GM18951 (cell line): ENCODE results near the gene STK32B.

Experiments
- POLR2A ChIP-seq: IDR thresholded peaks from 4 replicates; pipeline ENCODE4 v1.6.1; 2011; ENCODE audit warnings: mild to moderate bottlenecking; ENCODE audit not compliant: insufficient read length, insufficient read depth; ENCODE audit errors: extremely low read depth
- in situ Hi-C: fragments of 300-500 bp; cut with MboI; formaldehyde crosslinking; loops from one replicate; pipeline ENCODE4 v1.12.0; 2022; ENCODE audit warnings: low sequenced_read_pairs, mixed read lengths, inconsistent platforms; ENCODE audit not compliant: unreplicated experiment

STK32B gene

GRCh38 chr4:5378002-5378401, 326.7 kb downstream of the STK32B start:
- in situ Hi-C loops: no loop called here
- no peak for TF ChIP-seq POLR2A

- in situ Hi-C loops: no loop called here
- no peak for TF ChIP-seq POLR2A
These were observed 328.6 kb downstream of the STK32B start for GRCh38 chr4:5379895-5380294.

GRCh38 chr4:5381961-5382441, 330.7 kb downstream of the STK32B start:
- in situ Hi-C loops: no loop called here
- no peak for TF ChIP-seq POLR2A

GRCh38 chr4:5383191-5383980, 332.1 kb downstream of the STK32B start:
- in situ Hi-C loops: no loop called here
- no peak for TF ChIP-seq POLR2A

DNA sequence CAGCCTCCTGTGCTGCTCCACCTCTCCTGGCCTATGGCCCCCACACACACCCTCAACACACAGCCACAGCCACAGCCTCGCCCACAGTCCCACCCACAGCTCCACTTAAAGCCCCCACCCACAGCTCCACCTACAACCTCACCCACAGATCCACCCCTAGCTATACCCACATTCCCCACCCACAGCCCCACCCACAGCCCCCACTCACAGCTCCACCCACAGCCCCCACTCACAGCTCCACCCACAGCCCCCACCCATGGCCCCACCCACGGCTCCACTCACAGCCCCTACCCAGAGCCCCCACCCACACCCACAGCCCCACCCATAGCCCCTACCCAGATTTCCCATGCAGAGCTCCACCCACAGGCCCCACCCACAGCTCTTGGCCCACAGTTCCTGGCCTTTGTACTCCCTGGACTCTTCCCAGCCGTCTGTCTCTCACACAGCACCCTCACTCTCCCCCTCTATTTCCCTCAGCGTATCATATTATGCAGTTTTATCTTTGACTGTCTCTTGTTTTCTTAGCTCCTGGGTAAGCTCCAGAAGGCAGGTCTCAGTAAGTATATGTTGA, 334.5 kb downstream of the STK32B start:
- no peak for TF ChIP-seq POLR2A
- in situ Hi-C loops: no loop called here

DNA sequence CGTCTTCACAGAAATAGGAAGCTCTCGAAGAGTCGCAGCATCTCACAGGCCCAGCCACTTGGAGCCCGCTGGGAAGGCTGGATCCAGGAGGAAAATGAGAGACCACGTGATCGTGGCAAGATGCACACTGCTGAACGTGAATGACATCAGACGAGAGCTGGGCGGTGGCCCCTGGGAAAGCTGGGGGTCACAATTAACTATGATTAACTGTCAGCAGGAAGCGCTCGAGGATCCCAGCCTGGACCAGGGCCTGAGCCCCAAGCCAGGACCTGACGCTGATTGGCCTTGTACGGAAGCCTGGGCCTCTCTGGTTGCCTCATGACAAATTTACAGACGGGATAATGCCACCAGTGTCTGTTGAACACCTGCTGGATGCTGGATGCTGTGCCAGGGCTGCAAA, 335.6 kb downstream of the STK32B start:
- in situ Hi-C loops: no loop called here
- no peak for TF ChIP-seq POLR2A

DNA sequence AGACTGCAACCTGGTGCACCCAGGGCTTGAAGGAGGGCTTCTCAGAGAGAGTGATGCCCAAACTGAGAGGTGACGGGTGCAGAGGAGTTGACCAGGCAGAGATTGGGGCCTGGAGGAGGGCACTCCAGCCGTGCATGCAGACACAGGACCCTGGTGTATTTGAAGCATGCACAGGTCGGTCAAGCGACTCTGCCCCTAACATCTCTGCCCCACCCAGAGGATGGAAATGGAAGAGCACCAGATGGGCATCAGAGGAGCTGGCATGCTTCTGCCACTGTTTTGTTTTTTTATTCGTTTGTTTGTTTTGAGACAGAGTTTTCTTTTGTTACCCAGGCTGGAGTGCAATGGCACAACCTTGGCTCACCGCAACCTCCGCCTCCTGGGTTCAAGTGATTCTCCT, 336.2 kb downstream of the STK32B start:
- TF ChIP-seq POLR2A: no peak
- in situ Hi-C loops: no loop called here

GRCh38 chr4:5389756-5390310, 338.6 kb downstream of the STK32B start:
- in situ Hi-C loops: no loop called here
- no peak for TF ChIP-seq POLR2A

GRCh38 chr4:5391492-5391891, 340.2 kb downstream of the STK32B start:
- no peak for TF ChIP-seq POLR2A

GRCh38 chr4:5393911-5394513, 342.7 kb downstream of the STK32B start:
- in situ Hi-C loops: no loop called here

More at GRCh38 chr4:5391492-5391891, 340.2 kb downstream of the STK32B start:
- in situ Hi-C loops: no loop called here

GRCh38 chr4:5395781-5396180, 344.5 kb downstream of the STK32B start:
- in situ Hi-C loops: no loop called here
- no peak for TF ChIP-seq POLR2A

More at GRCh38 chr4:5393911-5394513, 342.7 kb downstream of the STK32B start:
- no peak for TF ChIP-seq POLR2A

GRCh38 chr4:5398056-5398455, 346.8 kb downstream of the STK32B start:
- no peak for TF ChIP-seq POLR2A
- in situ Hi-C loops: no loop called here

DNA sequence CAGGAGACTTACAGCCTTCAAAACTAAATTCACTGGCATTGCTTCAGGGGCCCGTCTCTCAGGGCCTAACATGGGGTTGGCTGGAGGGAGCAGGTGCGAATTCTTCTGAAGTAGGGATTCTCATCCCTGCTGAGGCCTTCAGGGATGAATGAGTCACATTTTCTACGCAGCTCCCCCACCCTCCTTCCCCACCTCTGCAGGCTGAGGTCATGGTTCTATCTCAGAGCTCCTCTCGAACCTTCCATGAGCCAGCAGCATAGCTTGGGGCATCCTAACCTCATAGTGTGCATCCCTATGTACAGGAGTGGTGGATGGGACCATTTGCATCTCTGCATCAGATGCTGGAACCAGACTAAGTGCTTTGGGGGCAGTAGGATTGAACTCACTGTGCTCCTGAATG, 347.8 kb downstream of the STK32B start:
- in situ Hi-C loops: no loop called here

More for the DNA sequence above, 347.8 kb downstream of the STK32B start:
- no peak for TF ChIP-seq POLR2A
